Middle frontal gyrus (tissue), 1 donor: Measurements from ENCODE around the gene CDK9.
A peak's percentile ranks its signal among the peaks of the same experiment; 100 is the strongest.

Source experiments
- DNase-seq: peaks from one replicate; pipeline ENCODE4 v3.0.0-alpha.2; 2015; ENCODE audit warnings: low spot score; ENCODE audit errors: extremely low spot score

Gene CDK9

DNA sequence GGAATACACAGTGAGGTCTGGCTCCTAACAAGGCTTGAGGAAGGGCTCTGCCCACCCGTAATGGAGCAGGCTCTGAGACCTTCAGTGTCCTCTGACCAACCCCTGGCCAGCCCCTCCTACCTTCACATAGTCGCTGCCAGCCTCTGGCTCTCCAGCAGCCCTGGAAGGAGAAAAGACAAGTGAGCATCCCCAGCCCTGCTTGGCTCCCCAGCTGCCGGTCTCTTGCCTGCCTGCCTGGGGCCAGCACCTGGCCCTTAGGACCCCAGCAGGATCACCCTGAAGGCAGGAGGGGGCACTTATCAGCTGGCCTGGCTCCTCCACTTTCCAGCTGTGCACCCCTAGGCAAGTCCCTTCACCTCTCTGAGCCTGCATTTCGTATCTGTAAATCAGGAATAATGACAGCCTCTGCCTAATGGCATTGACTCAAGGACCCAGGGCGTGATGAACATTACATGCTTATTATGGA, 24.3 kb upstream of the CDK9 start:
- no peak for DNase-seq

DNA sequence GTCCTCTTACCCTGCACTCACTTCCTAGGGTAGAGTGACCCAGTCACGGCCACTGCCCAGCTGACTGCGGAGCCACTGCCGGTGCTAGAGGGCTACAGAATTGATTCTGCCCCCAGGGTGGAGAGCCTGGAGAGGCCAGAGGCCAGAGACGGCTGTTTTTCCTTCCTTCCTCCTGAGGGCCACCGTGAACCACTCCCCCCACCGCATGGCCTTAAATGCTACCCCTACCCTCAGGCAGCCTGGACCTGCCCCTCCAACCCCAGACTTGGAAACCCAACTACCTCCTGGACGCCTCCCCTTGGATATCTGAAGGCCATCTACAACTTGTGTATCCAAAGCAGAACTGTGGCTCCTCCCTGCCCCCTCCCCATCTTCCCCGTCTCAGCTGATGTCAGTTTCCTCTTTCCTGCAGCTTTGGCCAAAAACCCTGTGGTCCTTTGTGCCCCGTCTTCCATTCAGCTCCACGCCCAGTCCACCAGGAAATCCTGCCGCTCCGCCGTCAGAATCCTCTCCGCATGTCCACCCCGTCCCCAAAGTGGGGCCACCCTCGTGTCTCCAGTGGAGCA, 23.6 kb upstream of the CDK9 start:
- DNase-seq, result no peak

DNA sequence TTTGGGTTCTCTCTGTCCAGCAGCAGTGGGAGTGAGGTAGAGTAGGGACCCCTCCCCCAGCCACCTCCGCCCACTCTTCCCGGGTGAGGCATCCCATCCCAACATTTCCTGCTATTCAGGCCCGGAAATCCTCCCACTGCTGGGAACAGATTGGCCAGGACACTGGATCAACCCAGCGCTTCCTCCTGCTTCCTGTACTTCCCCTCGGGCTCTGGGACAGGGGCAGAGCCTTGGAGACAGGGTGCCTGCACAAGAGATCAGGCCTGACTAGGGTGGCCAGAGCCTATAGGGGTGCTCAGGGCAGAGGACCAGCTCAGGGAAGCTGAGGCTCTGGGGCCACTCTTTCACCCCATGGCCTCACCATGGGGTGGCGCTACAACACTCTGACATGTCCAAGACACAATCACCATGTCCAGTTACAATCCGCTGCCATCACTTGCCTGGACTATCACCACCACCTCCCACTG, 21.9 kb upstream of the CDK9 start:
- DNase-seq, result no peak

DNA sequence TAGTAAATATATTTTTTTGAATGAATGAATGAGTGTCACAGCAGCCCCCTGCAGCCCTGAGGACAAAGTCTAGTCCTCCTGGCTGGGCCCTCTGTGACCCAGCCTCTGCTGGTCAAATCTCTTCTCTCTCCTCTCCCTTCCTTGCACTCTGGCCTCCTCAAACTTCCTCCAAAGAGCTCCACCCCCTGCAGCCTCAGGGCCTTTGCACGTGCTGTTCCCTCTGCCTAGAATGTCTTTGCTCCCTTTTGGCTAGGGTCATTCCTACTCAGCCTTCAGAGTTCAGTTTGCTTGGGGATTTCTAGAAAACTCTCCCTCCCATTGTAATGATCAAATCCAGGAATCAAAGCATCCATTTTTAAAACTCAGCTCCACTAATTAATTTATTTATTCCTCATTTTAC, 20.4 kb upstream of the CDK9 start:
- no peak for DNase-seq

DNA sequence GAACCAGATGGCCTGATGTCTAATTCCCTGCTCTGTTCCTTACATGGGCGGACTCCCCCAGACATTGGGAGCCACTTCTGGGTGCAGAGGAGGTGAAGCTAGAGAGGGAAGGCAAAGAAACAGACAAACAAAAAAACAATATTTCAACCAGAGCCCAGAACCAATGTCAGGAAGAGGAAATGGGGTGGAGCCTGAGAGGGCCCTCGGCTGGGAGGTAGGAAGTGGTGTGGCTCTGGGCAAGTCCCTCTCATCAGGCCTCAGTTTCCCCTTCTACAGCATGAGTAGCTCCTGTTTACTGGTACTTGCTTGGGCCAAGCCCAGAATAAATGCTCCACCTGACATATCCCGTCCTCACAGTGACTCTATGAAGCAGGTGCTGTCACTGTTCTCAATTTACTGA, 18.4 kb upstream of the CDK9 start:
- DNase-seq, result no peak

DNA sequence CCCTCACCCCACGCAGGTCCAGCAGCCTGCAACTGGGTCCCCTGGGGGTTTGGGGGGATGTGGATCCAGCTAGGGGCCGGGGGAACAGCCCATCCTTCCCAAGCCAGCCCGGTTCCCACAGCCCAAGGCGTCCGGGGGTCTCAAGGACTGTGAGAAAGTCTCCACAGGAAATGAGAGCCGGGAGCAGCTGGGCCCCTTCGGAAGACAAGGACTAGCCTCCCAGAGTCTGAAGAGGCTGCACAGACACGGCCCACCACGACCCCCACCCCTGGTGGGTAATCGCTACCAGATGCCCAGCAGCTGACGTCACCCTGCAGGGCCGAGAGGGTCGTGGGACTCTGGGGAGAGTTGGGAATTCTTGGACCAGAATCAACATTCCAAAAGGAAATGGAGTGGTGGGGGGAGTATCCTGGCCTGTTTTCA, 17.9 kb upstream of the CDK9 start:
- no peak for DNase-seq

DNA sequence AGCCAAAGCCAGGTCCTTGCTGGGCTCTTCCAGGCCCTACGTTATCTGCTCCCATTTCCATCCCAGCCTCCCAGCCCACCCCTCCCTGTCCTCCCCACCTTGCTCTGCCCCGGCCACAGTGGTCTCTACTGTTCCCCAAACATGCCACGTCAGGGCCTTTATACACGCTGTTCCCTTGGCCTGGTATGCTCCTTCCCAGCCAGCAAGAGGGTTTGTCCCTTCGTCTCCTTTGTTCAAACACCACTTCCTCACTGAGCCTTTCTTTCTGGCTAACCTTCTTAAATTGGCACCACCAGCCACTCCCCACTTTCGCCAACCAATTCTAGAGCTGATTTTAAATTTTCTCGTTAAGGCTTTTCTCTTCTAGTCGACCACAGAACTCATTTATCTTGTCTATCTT, 17.1 kb upstream of the CDK9 start:
- no peak for DNase-seq

DNA sequence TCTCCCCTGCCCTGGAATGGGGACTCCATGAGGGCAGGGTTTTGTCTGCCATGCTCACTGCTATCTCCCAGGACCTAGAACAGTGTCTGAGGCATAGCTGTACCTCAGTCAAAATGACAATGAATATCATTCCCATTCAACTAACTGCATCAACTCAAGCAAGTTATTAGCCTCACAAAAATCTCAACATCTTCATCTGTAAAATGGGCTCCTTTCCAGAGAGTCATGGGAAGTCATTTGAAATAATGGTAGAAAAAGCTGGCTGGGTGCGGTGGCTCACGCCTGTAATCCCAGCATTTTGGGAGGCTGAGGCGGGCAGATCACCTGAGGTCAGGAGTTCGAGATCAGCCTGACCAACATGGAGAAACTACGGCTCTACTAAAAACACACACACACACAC, 16.7 kb upstream of the CDK9 start:
- no peak for DNase-seq

DNA sequence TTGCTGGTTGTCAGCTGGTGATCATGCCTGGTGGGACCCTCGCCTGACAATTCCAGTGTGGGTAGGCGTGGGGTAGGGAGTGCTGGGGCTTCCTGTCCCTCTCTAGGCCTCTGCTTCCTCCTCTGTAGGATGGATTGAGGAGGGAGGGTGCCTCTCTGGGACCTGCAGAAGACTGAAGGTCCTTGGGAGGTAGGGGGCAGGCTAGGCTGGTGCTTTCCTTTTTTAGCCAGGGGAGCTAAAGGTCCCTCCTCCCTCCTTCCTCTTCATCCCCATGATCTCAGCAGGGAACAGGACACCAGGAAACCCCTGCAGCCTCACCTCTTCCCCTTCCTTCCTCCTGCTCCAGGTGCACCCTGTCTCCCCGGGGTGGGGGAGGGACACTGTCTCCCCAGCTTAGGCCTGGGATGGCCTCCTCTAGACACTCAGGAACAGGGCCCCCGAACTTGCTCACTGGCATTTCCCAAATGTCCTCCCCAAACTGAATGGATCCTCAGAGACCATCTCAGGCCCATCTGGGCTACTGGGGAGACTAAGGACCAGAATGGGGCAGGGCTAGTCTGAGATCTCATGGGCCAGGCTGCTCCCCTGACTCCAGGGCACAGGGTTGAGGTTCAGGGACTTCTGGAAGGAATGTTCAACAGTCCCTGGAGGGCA, 15.8 kb upstream of the CDK9 start:
- no peak for DNase-seq

DNA sequence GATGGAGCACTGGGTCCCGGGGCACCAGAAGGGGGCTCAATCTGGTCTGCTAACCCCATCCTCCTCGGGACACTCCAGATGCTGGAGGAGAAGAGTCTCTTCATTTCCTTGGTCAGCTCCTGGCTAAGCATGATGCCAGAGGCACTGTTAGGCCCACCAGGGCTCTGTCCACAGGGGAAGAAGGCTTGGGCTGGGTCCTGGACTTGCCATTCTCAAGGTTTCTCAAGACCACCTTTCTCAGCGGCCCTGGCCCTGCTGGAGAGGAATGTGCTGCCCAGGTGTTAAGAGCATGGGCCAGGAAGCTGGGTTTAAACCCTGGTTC, 15.3 kb upstream of the CDK9 start:
- no peak for DNase-seq

DNA sequence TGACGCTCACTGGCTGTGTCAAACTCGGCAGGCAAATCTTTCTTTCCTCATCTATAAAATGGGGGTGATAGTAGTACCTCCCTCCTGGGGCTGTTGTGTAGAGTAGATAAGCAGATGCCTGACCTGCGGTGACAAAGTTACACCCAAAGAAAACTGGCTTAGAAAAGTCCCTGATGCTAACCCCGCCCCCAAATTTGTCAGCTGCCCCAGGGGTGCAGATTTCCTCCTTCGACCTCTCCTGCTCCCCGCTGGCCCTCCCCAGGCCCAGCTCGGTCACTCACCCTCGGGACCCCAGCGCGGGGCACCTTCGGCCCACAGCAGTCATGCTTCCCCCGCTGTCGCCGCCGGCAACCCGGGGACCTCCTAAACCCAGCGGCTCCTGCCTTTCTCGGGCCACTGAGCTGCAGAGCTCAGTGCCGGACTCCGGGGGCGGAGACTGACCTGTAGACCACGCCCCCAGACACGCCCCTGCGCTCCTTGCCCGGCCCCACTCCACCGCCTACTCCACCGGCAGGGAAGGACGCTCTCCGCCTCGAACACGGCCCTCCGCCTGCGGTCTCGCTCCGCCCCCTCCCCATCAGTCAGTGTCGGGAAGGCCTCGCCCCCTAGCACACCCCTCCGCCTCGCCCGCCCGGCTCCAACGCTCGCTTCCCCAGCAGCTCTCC, 14.8 kb upstream of the CDK9 start:
- DNase-seq, result peak; percentile 79

DNA sequence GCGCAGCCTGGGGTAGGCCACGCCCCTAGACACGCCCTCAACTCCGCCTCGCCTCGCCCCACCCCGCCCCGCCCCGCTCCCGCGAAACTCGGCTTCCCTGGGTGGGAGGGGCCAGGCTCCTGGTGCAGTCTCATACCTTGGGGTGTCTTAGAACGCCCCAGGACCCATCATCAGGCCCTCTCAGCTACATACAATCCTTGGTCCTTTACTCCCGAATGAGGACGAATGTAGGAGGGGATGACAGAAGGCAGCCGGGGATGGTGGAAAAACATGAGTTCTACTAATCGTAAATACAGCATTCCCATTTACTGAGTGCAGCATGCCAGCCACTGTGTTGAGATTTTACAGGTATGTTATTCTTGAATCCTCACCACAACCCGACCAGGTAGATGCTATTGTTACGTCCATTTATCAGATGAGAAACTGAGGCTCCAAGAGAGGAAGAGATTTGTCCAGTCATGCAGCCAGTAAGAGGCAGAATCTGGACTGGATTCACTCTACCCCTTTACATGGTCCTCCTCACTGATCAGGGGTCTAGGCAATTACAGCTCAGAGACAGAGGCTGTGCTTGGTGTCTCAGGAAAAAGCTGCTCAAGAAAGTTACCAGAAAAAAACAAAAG, 14.2 kb upstream of the CDK9 start:
- DNase-seq, result no peak

DNA sequence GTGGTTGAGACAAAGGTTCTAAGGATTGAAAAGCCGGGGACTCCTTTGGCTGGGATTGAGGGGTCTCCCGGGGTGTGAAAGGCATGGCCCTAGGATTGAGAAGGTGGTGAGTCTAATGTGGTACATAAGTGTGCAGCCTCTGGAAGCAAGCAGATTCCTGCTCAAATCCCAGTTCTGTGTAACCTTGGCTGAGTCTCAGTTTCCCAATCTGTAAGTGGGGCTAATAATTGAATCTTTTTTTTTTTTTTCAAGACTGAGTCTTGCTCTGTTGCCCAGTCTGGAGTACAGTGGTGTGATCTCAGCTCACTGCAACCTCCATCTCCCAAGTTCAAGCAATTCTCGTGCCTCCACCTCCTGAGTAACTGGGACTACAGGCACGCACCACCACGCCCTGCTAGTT, 13.2 kb upstream of the CDK9 start:
- DNase-seq, result no peak

DNA sequence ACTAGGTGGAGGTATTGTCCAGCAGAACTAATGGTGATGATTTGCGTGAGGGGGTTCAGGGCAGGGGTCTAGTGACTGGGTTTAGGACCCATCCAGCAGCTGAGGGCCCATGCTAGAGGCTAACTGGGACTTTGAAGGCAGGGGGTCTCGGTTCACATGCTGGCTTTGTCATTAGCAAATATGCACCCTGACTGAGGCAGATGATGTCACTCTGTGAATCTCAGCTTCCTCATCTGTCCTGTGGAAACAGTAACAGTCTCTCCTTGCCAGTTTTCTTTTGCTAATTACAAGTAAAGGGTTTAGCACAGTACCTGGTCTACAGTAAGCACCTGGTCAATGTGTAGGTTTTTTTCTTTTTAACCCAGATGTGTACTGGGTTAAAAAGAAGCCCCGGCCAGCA, 12.6 kb upstream of the CDK9 start:
- DNase-seq, result no peak

DNA sequence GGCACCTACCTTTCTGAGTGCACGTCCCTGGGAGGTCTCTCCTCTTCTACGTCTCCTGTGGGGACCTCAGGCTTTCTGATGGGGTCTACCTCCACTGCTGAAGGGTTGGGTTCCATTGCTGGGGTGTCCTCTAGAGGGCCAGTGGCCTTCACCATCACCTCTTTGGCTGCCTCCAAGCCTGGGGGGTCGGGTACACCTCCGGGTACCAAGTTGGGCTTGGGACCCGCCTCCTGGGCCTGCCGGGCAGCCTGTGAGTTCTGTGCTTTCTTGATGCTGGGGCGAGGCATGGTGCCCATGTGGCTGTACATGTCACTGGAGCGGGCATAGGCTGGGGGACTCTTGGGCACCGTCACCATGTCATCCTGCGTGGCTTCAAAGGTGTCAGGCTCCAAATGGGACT, 11.9 kb upstream of the CDK9 start:
- no peak for DNase-seq

DNA sequence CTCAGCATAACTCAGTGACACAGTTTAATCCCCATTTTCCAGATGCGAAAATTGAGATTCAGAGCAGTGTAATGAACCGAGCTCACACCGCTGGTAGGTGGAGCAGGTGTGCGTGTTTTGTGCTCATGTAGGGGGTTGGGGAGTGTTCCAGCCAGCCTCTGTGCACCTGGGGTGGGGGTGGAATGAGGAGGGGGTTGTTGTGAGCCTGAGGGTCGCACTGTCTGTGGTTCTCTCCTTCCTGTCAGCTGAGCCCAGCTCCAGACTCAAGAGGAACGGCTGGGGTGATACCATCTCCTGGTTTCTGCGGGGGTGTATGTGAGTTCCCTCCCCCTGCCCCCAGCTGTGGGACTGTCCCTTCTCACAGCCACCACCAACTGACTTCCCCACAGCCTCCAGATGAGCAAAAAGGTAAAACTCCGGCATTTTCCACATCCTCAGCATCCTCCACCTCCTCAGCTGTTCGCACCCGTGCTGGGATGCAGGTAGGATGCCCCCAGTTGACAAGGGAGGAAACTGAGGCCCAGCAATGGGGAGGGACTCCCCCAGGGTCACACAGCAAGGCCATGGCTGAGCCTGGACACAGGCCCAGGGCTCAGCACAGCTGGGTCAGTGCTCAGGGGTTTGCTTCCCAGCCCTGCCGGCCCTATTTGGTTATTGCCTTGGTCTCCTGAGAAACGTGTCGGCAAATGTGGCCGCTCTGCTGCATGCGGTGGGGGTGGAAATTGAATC, 9.5 kb upstream of the CDK9 start:
- no peak for DNase-seq

DNA sequence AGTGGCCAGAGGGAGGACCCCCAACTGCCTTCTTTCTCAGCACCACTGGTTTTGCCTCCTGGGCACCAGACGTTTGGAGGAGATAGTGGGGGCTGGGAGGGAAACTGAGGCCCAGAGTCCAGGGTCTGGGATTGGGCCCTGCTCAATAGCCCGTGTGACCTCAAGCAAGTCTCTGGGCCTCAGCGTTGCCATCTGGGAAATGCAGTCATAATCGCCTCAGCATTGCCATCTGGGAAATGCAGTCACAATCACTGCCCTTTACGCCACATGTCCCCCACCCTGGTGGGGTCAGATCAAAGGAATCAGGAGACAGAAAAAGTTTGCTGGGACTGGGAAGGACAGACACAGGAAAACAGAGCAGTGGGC, 8.9 kb upstream of the CDK9 start:
- DNase-seq, result no peak

DNA sequence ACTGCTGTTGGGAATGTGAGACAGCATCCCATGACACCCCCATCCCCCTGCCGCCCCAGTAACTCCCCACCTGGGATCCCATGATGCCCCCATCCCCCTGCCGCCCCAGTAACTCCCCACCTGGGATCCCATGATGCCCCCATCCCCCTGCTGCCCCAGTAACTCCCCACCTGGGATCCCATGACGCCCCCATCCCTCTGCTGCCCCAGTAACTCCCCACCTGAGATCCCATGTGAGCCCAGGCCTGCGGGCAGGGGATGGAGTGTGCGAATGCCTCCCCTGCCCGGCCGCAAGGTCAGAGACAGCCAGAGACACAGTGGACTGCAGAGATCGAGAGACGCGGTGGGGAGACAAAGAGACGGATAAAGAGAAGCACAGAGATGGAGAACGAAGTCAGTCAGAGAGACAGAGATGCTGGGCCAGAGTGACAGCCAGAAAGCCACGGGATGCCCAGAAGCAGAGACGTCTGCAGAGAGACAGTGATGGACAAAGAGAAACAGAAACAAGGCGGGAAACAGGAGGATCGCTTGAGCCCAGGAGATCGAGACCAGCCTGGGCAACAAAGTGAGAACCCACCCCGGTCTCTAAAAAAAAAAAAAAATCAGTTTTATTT, 8.4 kb upstream of the CDK9 start:
- DNase-seq, result no peak

DNA sequence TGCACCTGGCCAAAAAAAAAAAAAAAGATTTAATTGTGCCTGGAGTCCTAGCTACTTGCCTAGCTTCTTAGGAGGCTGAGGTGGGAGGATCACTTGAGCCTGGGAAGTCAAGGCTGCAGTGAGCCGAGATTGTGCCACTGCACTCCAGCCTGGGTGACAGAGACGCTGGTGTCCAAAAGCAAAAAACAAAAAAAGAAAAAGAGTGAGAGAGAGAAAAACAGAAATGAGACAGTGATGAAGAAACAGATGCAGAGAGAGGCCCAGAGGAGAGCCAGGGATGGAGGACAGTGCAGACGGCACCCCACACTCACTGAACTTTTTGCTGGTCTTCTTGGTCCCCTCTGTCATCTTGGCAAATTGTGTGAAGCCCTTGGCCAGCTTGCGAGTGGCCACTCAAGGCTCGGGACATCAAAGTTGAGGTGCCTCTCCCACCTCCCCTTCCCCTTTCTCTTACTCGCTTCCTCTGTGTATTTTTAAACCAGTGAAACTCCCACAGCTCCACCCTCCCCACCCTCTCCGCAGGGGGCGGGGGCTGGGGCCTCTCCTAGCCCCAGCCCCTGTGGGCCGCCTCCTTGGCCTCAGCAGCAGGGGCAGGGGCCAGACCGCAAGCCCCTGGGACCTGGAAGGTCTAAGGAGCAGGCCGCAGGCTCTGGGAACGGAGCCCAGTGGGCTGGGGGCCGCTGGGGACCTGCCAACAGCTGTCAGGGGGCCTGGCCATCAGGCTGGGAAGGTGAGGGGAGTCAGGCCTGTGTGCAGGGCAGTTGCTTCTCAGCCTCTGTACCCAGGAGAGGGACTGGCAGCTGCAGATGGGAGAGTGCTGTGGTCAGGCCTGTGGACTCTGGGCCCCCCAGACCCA, 7.3 kb upstream of the CDK9 start, which contains the start of gene SH2D3C:
Gene SH2D3C (minus strand): TSS at position 387 of the 856 bp plus-strand sequence. CDS start 39 bp downstream, at position 348.
- no peak for DNase-seq
